Activated CD4-positive, alpha-beta memory T cell treated with anti-CD3 and anti-CD28 coated beads, Interleukin-2, amount 10 ng/mL, durations not matched to agents 7 days and 5 days (primary cell): ENCODE data around the gene KRCC1. TPM values are rescaled to one million over a fixed set of nuclear protein-coding genes. Genes with fewer than 3 reads are reported as not detected.
"Not testable (repeated sequence)": the region's sequence is repeated elsewhere in the genome, so short reads cannot be mapped to it uniquely, and the experiment has no call there.

ENCODE experiments used
- CTCF ChIA-PET: fragments of 350-600 bp; sonication (Branson Sonifier 250); formaldehyde crosslinking; loops from one replicate; lab custom pipeline; 2021; ENCODE audit warnings: antibody characterized with exemption, inconsistent platforms; lab: Charles Lee
- POLR2A ChIA-PET: fragments of 350-600 bp; sonication (Branson Sonifier 250); formaldehyde crosslinking; loops from one replicate; lab custom pipeline; 2021; ENCODE audit warnings: antibody characterized with exemption; lab: Charles Lee
- DNase-seq: peaks from one replicate; pipeline ENCODE4 v3.0.0-alpha.2; 2020
- H3K27ac Mint-ChIP-seq: one replicate; pipeline ENCODE4 v1.8.0; 2021; ENCODE audit warnings: mild to moderate bottlenecking, mixed read lengths
- H3K27me3 Mint-ChIP-seq: one replicate; pipeline ENCODE4 v1.8.0; 2021; ENCODE audit warnings: mixed read lengths
- H3K36me3 Mint-ChIP-seq: one replicate; pipeline ENCODE4 v1.8.0; 2021; ENCODE audit warnings: low read depth, mixed read lengths
- H3K4me1 Mint-ChIP-seq: one replicate; pipeline ENCODE4 v1.8.0; 2021; ENCODE audit warnings: mixed read lengths
- H3K4me3 Mint-ChIP-seq: one replicate; pipeline ENCODE4 v1.8.0; 2021; ENCODE audit warnings: mild to moderate bottlenecking, mixed read lengths
- H3K9me3 Mint-ChIP-seq: one replicate; pipeline ENCODE4 v1.8.0; 2021; ENCODE audit warnings: mixed read lengths
- total RNA-seq, 2 experiments: library from RNA; stranded (reverse); gene quantifications; one replicate each; pipeline ENCODE4 v1.2.3, GENCODE V29; 2021

The KRCC1 gene
- total RNA-seq, 2 experiments from 2014 or later = 18.8 to 19.1 TPM

DNA sequence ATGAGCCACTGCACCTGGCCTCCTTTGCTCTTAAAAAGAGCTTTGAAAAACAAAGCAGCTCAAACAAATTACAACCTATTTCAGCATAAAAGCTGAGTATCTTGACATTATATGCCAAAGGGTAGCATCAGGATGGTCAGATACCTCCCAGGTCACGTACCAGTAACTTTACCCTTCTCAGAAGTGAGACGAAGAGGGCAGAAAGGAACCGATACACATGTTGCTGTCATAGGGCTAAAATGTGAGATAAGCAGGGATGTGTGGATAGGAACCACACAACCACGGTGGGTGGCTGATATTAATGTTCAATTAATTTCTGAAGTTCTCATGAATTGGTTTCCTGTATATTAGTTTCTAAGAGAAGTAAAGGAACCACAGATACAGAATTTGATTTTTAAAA lies 26.7 kb downstream of the KRCC1 start:
- H3K4me3 Mint-ChIP-seq = no peak overlapping the region
- peaks cover 42% of the 10 kb centered on the region for H3K36me3 Mint-ChIP-seq
- peaks cover 5% of the 10 kb centered on the region for H3K4me1 Mint-ChIP-seq
- H3K27ac Mint-ChIP-seq = no peak overlapping the region
- H3K27me3 Mint-ChIP-seq = no peaks in the 10 kb centered on the region
- POLR2A ChIA-PET = interaction anchor here (3.7 kb wide), 1 partner anchor 13 kb away, joined by 23 read pairs; the partner anchor contains the start of gene RNU2-63P
- CTCF ChIA-PET = interaction anchor here (1.2 kb wide), 1 partner anchor 31 kb away, joined by 3 read pairs; no protein-coding TSS in a partner anchor
- no peak for DNase-seq
- no peaks in the 10 kb centered on the region for H3K9me3 Mint-ChIP-seq

DNA sequence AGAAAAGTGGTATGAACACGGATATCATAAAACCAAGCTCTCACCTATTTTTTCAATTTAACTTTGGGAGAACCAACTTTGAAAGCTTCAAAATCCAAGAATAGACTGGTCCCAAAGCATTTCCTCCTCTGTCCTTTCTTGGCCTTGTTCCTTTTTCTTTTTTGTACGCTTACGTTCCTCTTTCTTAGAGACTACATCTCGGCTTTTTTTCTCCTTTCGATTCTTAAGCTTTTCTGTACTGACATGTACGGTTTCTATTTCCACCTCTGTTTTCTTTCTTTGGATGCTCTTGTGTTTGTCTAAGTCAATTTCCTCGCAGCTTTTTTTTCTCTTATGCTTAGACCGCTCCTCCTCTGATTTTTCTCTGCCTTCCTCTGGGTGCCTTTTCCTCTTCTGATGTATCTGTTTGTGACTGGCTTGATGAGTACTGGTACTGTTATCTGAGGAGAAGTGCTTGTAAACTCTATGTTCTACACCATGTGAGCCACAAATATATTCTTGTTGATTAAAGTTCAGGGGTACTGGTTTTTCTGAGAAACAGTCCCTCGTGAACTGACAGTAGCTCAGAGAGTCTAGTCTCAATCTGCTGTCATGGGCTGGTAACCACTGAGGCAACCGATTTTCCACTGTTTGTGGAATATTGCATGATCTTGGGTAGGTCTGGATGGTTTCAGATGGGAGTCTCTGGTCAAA lies 27.7 kb downstream of the KRCC1 start:
- POLR2A ChIA-PET = interaction anchor here (1.3 to 3.7 kb wide), 2 partner anchors 8 to 11 kb away, joined by 3 to 23 read pairs; partner anchors contain the start of gene RNU2-63P
- peaks cover 5% of the 10 kb centered on the region for H3K4me1 Mint-ChIP-seq
- H3K27me3 Mint-ChIP-seq = no peaks in the 10 kb centered on the region
- no peak overlapping the region for H3K4me3 Mint-ChIP-seq
- peaks cover 35% of the 10 kb centered on the region for H3K36me3 Mint-ChIP-seq
- CTCF ChIA-PET = interaction anchor here (1.2 kb wide), 1 partner anchor 33 kb away, joined by 3 read pairs; no protein-coding TSS in a partner anchor
- no peaks in the 10 kb centered on the region for H3K9me3 Mint-ChIP-seq
- peak overlapping the region; percentile 32 for H3K27ac Mint-ChIP-seq
- no peak for DNase-seq

DNA sequence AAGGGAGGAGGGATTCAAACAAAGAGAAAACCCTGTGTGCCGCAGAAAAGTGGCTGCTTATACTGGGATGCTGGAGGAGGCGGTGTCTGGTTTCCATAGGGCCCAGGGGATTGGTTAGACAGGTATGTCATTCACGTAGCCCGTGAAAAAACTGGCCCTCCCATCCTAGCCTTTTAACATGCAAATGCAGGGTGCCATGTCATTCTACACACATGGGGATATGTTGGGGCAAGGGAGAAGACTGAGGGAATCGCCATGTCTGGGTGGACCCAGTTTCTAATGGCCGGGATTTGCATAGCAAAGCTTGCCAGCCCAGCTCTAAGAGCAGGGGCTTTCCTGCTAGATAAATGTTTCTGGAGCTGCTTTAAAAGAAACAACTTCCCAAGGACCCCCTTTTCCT lies 31.1 kb downstream of the KRCC1 start:
- peaks cover 29% of the 10 kb centered on the region for H3K36me3 Mint-ChIP-seq
- CTCF ChIA-PET = interaction anchor here (0.7 kb wide), 1 partner anchor 136 kb away, joined by 5 read pairs; no protein-coding TSS in a partner anchor
- DNase-seq = no peak
- no peak overlapping the region for H3K27ac Mint-ChIP-seq
- H3K4me1 Mint-ChIP-seq = peaks cover 5% of the 10 kb centered on the region
- no peak overlapping the region for H3K4me3 Mint-ChIP-seq
- no peaks in the 10 kb centered on the region for H3K27me3 Mint-ChIP-seq
- no peaks in the 10 kb centered on the region for H3K9me3 Mint-ChIP-seq
- POLR2A ChIA-PET = no interaction called here

DNA sequence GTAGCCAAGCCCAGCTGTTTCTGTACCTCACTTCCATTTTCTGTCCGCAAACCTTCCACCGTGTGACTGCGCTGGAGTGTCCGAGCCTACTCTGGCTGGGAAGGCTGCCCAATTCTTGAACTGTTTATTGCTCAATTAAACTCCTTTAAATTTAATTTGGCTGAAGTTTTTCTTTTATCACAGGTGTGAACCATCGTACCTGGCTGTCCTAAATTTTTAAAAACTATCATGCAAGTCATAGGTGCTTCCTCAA lies 33.0 kb downstream of the KRCC1 start:
- POLR2A ChIA-PET = no interaction called here

DNA sequence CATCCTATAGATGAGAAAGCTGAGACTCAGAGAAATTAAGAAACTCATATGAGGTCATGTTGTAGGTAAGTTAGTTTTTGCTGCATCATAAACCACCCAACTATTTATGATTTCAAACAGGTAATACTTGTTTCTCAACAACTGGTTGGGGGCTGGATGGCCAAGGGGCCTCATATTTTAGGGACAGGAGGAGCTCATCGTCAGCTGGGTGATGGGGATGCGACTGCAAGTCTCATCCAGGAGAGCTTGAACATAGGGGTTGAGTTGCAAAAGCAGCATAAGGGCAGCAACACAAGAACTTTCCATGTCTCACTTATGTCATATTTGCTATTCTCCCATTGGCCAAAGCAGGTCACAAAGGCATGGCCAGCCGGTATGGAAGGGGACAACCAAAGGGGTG lies 35.6 kb downstream of the KRCC1 start:
- ChIA-PET POLR2A (interaction anchor here (1.2 kb wide), 1 partner anchor 8 kb away, joined by 3 read pairs; no protein-coding TSS in a partner anchor), CTCF (interaction anchor here (1.8 kb wide), 1 partner anchor 18 kb away, joined by 4 read pairs; no protein-coding TSS in a partner anchor)
- DNase-seq = no peak
- peaks cover 3% of the 10 kb centered on the region for H3K9me3 Mint-ChIP-seq
- peaks cover 21% of the 10 kb centered on the region for H3K4me1 Mint-ChIP-seq
- no peak overlapping the region for H3K4me3 Mint-ChIP-seq
- H3K27me3 Mint-ChIP-seq = no peaks in the 10 kb centered on the region
- no peak overlapping the region for H3K27ac Mint-ChIP-seq
- no peaks in the 10 kb centered on the region for H3K36me3 Mint-ChIP-seq

More for the DNA sequence above, 33.0 kb downstream of the KRCC1 start:
- Mint-ChIP-seq H3K36me3 (peaks cover 13% of the 10 kb centered on the region), H3K4me3 (no peak overlapping the region), H3K27me3 (no peaks in the 10 kb centered on the region), H3K27ac (no peak overlapping the region), H3K9me3 (peaks cover 3% of the 10 kb centered on the region), H3K4me1 (peaks cover 3% of the 10 kb centered on the region)
- no peak for DNase-seq
- CTCF ChIA-PET = no interaction called here

DNA sequence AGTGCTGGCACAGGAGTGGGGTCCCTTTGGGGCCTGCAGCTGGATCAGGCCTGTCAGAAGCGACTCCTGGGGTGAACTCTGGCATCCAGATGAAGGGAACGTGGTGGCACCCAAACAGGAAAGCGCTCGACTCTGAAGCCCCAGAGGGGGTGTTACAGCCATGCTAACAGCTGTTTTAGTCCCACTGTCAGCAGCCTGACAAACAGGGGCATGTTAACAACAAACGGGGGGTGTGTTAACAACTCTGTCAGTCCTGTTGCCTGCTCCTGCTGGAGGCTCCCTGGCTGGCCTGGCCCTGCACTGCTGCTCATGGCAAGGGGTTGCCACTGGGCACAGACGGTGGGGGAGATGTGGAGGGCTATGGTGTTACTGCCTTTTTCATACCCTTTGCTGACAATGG lies 36.7 kb downstream of the KRCC1 start:
- H3K27me3 Mint-ChIP-seq = no peaks in the 10 kb centered on the region
- ChIA-PET CTCF (no interaction called here), POLR2A (no interaction called here)
- peaks cover 3% of the 10 kb centered on the region for H3K9me3 Mint-ChIP-seq
- H3K4me3 Mint-ChIP-seq = no peak overlapping the region
- no peaks in the 10 kb centered on the region for H3K36me3 Mint-ChIP-seq
- no peak for DNase-seq
- no peak overlapping the region for H3K27ac Mint-ChIP-seq
- H3K4me1 Mint-ChIP-seq = peaks cover 21% of the 10 kb centered on the region

DNA sequence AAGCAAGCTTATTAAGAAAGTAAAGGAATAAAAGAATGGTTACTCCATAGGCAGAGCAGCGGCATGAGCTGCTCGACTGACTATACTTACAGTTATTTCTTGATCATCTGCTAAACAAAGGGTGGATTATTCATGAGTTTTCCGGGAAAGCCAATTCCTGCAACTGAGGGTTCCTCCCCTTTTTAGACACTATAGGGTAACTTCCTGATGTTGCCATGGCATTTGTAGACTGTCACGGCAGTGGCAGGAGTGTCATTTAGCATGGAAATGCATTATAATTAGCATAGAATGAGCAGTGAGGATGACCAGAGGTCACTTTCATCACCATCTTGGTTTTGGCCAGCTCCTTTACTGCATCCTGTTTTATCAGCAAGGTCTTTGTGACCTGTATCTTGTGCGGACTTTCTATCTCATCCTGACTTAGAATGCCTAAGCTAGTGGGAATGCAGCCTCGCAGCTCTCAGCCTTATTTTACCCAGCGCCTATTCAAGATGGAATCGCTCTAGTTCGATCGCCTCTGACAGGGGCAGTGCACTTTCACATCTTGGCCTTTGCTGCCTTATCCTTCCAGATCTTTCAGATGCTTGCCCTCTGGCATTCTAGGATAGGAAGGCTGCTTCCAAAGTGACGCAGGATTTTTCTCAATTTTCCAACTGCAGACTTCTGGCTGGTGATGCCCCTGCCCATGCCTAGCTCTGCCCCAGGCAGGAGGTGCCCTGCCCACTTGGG lies 37.3 kb downstream of the KRCC1 start:
- H3K27me3 Mint-ChIP-seq, H3K9me3 Mint-ChIP-seq, H3K27ac Mint-ChIP-seq, DNase-seq, CTCF ChIA-PET, H3K4me3 Mint-ChIP-seq, H3K36me3 Mint-ChIP-seq: not testable (repeated sequence)
- POLR2A ChIA-PET = interaction anchor here (1.5 kb wide), 1 partner anchor 16 kb away, joined by 5 read pairs; no protein-coding TSS in a partner anchor
- H3K4me1 Mint-ChIP-seq = peaks cover 21% of the 10 kb centered on the region

DNA sequence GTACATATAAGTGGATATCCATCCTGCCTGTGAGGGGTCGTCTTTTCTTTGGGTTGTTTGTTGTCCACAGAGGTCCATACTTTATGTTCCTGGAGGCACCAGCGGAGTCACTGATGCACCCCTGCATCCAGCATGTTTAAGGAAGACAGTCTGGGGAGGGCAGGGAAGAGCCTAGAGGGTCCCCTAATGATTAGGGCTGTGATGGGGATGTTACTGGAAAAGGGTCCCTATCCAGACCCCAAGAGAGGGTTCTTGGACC lies 37.9 kb downstream of the KRCC1 start:
- not testable (repeated sequence) for H3K27me3 Mint-ChIP-seq, H3K9me3 Mint-ChIP-seq, DNase-seq, H3K36me3 Mint-ChIP-seq, H3K27ac Mint-ChIP-seq
- H3K4me1 Mint-ChIP-seq = peaks cover 21% of the 10 kb centered on the region
- CTCF ChIA-PET = interaction anchor here (1.3 kb wide), 1 partner anchor 44 kb away, joined by 3 read pairs; no protein-coding TSS in a partner anchor
- POLR2A ChIA-PET = interaction anchor here (1.2 to 4.2 kb wide), 4 partner anchors 16 to 42 kb away, joined by 5 to 73 read pairs (median 7); no protein-coding TSS in a partner anchor
- H3K4me3 Mint-ChIP-seq = peak overlapping the region; percentile 97

DNA sequence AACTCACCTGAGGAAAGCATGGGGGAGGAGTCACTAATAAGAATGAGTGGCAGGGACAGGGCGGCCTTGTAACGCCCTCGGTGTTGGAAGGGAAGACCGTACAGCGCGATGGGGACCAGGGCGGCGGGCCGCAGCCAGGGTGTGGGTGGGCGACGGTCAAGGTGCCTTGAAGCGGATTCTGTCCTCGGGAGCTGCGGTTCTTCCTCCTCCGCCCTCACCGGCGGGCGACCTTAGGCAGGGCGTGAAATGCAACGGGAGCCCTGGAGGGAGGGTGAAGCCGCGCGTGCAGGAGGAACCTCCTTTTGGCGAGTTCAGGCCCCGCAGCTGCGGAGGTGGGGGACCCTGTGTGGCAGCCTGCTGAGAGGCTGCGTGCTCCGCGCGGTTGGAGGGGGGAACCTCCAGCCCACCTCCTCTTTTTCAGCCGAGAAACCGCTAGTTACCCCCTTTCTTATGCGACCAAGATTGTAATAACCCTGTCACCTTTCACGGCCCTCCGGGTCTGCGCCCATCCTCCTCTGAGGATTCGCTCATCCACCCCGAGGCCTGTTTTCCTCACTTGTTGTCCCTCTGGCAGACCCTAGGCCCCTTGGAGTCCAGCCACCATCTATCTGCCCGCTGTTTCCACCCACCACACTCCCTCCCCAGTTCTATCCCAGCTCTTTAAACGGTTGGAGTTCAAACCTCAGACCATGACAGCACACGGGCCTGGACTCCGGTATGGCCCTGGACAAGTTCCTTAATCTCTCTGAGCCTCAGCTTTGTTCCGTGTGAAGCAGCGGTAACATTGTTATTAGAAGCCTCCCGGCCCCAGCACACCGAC lies 38.4 kb downstream of the KRCC1 start:
- peak overlapping the region; percentile 94 for H3K27ac Mint-ChIP-seq
- H3K4me1 Mint-ChIP-seq = peaks cover 21% of the 10 kb centered on the region
- H3K36me3 Mint-ChIP-seq = no peaks in the 10 kb centered on the region
- DNase-seq = no peak
- POLR2A ChIA-PET = interaction anchor here (0.7 to 4.2 kb wide), 18 partner anchors 10 to 1575 kb away, joined by 3 to 73 read pairs (median 4); no protein-coding TSS in a partner anchor
- H3K4me3 Mint-ChIP-seq = peak overlapping the region; percentile 97
- no peaks in the 10 kb centered on the region for H3K27me3 Mint-ChIP-seq
- CTCF ChIA-PET = interaction anchor here (0.5 to 2.0 kb wide), 5 partner anchors 15 to 166 kb away, joined by 3 to 8 read pairs (median 3); no protein-coding TSS in a partner anchor
- peaks cover 3% of the 10 kb centered on the region for H3K9me3 Mint-ChIP-seq

DNA sequence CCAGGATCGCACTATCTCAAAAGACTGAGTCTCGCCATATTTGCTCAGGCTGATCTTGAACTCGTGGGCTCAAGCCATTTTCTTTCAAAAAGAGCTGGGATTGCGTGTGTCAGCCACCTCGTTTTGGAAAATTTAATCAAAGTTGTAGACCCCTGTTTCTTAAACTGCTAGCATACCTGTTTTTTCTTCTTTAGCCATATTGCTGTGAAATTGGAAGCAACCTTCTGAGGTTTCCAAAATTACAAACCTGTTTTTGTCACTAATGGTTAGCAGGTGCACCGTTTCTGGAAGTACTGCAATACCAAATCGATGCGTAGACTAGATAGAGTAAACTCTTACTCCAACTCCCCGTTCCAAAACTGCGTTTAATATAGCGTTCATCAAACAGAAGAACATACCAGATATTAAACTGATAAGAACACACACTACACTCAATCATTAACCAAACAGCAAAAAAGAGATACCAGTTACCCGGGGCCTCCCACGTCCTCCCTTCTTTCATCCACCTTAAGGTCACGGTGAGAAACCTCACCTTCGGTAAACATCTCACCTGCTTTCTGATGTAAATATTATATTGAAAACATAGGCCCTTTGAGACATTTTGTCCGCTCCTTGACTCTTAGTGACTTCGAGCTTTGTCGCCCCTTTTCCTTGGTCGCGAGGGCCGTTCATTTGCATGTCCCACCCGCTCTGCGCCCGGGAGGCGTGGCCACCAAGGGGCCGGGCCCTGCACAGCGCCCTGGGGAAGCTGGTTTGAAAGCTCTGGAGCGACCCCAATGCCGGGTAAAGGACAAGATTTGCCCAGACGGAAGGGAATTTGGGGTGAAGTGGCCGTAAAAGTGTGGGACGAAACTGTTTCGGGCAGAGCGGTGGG lies 39.3 kb downstream of the KRCC1 start, which contains the start of gene RNU2-63P:
RNU2-63P (minus strand) TSS at position 462 of the 874 bp plus-strand sequence.
- H3K27me3 Mint-ChIP-seq = no peaks in the 10 kb centered on the region
- H3K9me3 Mint-ChIP-seq = peaks cover 3% of the 10 kb centered on the region
- DNase-seq = peak; percentile 77
- ChIA-PET CTCF (interaction anchor here (0.8 to 2.0 kb wide), 4 partner anchors 14 to 45 kb away, joined by 3 to 8 read pairs (median 3); no protein-coding TSS in a partner anchor), POLR2A (interaction anchor here (0.7 to 4.2 kb wide), 19 partner anchors 10 to 1574 kb away, joined by 3 to 73 read pairs (median 5); no protein-coding TSS in a partner anchor)
- H3K4me3 Mint-ChIP-seq = peak within 1 kb of the TSS; percentile 97
- peaks cover 21% of the 10 kb centered on the region for H3K4me1 Mint-ChIP-seq
- no peaks in the 10 kb centered on the region for H3K36me3 Mint-ChIP-seq
- H3K27ac Mint-ChIP-seq = peak within 1 kb of the TSS; percentile 94

DNA sequence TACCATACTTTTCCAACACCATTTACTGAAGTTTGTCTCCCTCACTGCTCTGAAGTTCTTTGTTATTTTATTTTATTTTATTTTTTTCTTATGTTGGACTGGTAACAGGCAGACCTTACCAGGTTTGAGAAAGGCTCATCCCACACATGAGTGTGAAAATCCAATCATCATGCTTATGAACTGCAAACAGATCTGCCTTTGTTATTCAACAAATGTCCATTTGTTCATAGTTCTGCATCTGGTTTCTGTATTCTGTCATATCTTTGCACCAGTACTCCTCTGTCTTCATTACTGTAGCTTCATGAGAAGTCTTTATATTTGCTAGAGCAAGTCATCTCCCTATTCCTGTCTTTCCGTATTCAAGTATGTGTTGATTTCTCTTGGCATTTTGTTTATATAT lies 44.6 kb downstream of the KRCC1 start:
- no peak for DNase-seq
- Mint-ChIP-seq H3K36me3 (no peaks in the 10 kb centered on the region), H3K4me1 (peaks cover 2% of the 10 kb centered on the region), H3K27ac (no peak overlapping the region), H3K27me3 (no peaks in the 10 kb centered on the region), H3K9me3 (no peaks in the 10 kb centered on the region), H3K4me3 (no peak overlapping the region)
- ChIA-PET POLR2A (no interaction called here), CTCF (interaction anchor here (1.8 kb wide), 1 partner anchor 9 kb away, joined by 7 read pairs; no protein-coding TSS in a partner anchor)
